Activated T-cell treated with anti-CD3 and anti-CD28 coated beads, Interleukin-2, amount 50 U/mL, for 24 hours (primary cell): ENCODE results near the gene CLCA2.
A peak's percentile ranks its signal among the peaks of the same experiment; 100 is the strongest.

ENCODE experiments used
- DNase-seq: peaks from one replicate; pipeline ENCODE4 v3.0.0-alpha.2; 2020
- H3K27ac Mint-ChIP-seq: 2 replicates; pipeline ENCODE4 v1.8.0; 2020; ENCODE audit warnings: mild to moderate bottlenecking, mixed read lengths
- H3K27me3 Mint-ChIP-seq: 2 replicates; pipeline ENCODE4 v1.8.0; 2020; ENCODE audit warnings: mixed read lengths
- H3K36me3 Mint-ChIP-seq: 2 replicates; pipeline ENCODE4 v1.8.0; 2020; ENCODE audit warnings: low read depth, mixed read lengths
- H3K4me1 Mint-ChIP-seq: 2 replicates; pipeline ENCODE4 v1.8.0; 2020; ENCODE audit warnings: low read depth, mixed read lengths
- H3K4me3 Mint-ChIP-seq: 2 replicates; pipeline ENCODE4 v1.8.0; 2020; ENCODE audit warnings: mild to moderate bottlenecking, moderate library complexity, mixed read lengths
- H3K9me3 Mint-ChIP-seq: 2 replicates; pipeline ENCODE4 v1.8.0; 2020; ENCODE audit warnings: mixed read lengths

CLCA2 gene

GRCh38 chr1:86423873-86424272 lies at the start of gene CLCA2:
TSS of gene CLCA2 (plus strand) at chr1:86424171. CDS start at chr1:86424248, 77 bp downstream.
- no peaks in the 10 kb centered on the region for H3K9me3 Mint-ChIP-seq
- peaks cover 4% of the 10 kb centered on the region for H3K4me1 Mint-ChIP-seq
- no peak within 1 kb of the TSS for H3K27ac Mint-ChIP-seq
- no peaks in the 10 kb centered on the region for H3K36me3 Mint-ChIP-seq
- H3K27me3 Mint-ChIP-seq: peaks cover 8% of the 10 kb centered on the region
- DNase-seq: no peak
- H3K4me3 Mint-ChIP-seq: no peak within 1 kb of the TSS

- H3K27ac Mint-ChIP-seq: no peak overlapping the region
- H3K36me3 Mint-ChIP-seq: peaks cover 49% of the 10 kb centered on the region
- H3K4me3 Mint-ChIP-seq: no peak overlapping the region
- H3K27me3 Mint-ChIP-seq: no peaks in the 10 kb centered on the region
- no peak for DNase-seq
- H3K4me1 Mint-ChIP-seq: peaks cover 8% of the 10 kb centered on the region
- H3K9me3 Mint-ChIP-seq: no peaks in the 10 kb centered on the region
Observed at GRCh38 chr1:86375688-86376087, 48.3 kb upstream of the CLCA2 start.

- H3K4me1 Mint-ChIP-seq: peaks cover 7% of the 10 kb centered on the region
- DNase-seq: no peak
- H3K4me3 Mint-ChIP-seq: no peak overlapping the region
- peaks cover 46% of the 10 kb centered on the region for H3K36me3 Mint-ChIP-seq
- no peaks in the 10 kb centered on the region for H3K9me3 Mint-ChIP-seq
- H3K27ac Mint-ChIP-seq: no peak overlapping the region
- H3K27me3 Mint-ChIP-seq: no peaks in the 10 kb centered on the region
Observed at GRCh38 chr1:86377341-86377740, 46.6 kb upstream of the CLCA2 start.

- Mint-ChIP-seq H3K4me1 (peaks cover 14% of the 10 kb centered on the region), H3K9me3 (no peaks in the 10 kb centered on the region), H3K4me3 (no peak overlapping the region), H3K27me3 (no peaks in the 10 kb centered on the region), H3K27ac (no peak overlapping the region), H3K36me3 (peaks cover 41% of the 10 kb centered on the region)
- no peak for DNase-seq
Observed at GRCh38 chr1:86378813-86379212, 45.2 kb upstream of the CLCA2 start.

GRCh38 chr1:86380257-86380861 lies 43.6 kb upstream of the CLCA2 start:
- H3K27ac Mint-ChIP-seq: no peak overlapping the region
- peaks cover 30% of the 10 kb centered on the region for H3K36me3 Mint-ChIP-seq

GRCh38 chr1:86381223-86381622 lies 42.7 kb upstream of the CLCA2 start:
- H3K9me3 Mint-ChIP-seq: no peaks in the 10 kb centered on the region
- peaks cover 14% of the 10 kb centered on the region for H3K4me1 Mint-ChIP-seq
- no peaks in the 10 kb centered on the region for H3K27me3 Mint-ChIP-seq
- peaks cover 27% of the 10 kb centered on the region for H3K36me3 Mint-ChIP-seq
- H3K4me3 Mint-ChIP-seq: no peak overlapping the region
- DNase-seq: no peak
- H3K27ac Mint-ChIP-seq: no peak overlapping the region

More at GRCh38 chr1:86380257-86380861, 43.6 kb upstream of the CLCA2 start:
- DNase-seq: no peak
- no peak overlapping the region for H3K4me3 Mint-ChIP-seq
- no peaks in the 10 kb centered on the region for H3K9me3 Mint-ChIP-seq
- H3K4me1 Mint-ChIP-seq: peaks cover 14% of the 10 kb centered on the region
- no peaks in the 10 kb centered on the region for H3K27me3 Mint-ChIP-seq

GRCh38 chr1:86382878-86383277 lies 41.1 kb upstream of the CLCA2 start:
- H3K36me3 Mint-ChIP-seq: peaks cover 10% of the 10 kb centered on the region
- DNase-seq: no peak
- peak overlapping the region; percentile 52 for H3K27ac Mint-ChIP-seq
- H3K4me3 Mint-ChIP-seq: peak overlapping the region; percentile 57
- no peaks in the 10 kb centered on the region for H3K9me3 Mint-ChIP-seq
- H3K4me1 Mint-ChIP-seq: peaks cover 16% of the 10 kb centered on the region
- H3K27me3 Mint-ChIP-seq: no peaks in the 10 kb centered on the region

- H3K36me3 Mint-ChIP-seq: peaks cover 11% of the 10 kb centered on the region
- no peak for DNase-seq
- peaks cover 4% of the 10 kb centered on the region for H3K9me3 Mint-ChIP-seq
- H3K4me3 Mint-ChIP-seq: no peak overlapping the region
- H3K27ac Mint-ChIP-seq: no peak overlapping the region
- no peaks in the 10 kb centered on the region for H3K27me3 Mint-ChIP-seq
- peaks cover 46% of the 10 kb centered on the region for H3K4me1 Mint-ChIP-seq
Observed at GRCh38 chr1:86387916-86388627, 35.9 kb upstream of the CLCA2 start.

- Mint-ChIP-seq H3K4me3 (no peak overlapping the region), H3K27me3 (no peaks in the 10 kb centered on the region), H3K27ac (peak overlapping the region; percentile 80), H3K9me3 (peaks cover 4% of the 10 kb centered on the region), H3K4me1 (peaks cover 50% of the 10 kb centered on the region), H3K36me3 (peaks cover 15% of the 10 kb centered on the region)
- DNase-seq: no peak
Observed at GRCh38 chr1:86388777-86389176, 35.2 kb upstream of the CLCA2 start.

GRCh38 chr1:86389307-86389706 lies 34.7 kb upstream of the CLCA2 start:
- DNase-seq: no peak
- H3K9me3 Mint-ChIP-seq: peaks cover 4% of the 10 kb centered on the region
- peak overlapping the region; percentile 66 for H3K4me3 Mint-ChIP-seq
- peaks cover 16% of the 10 kb centered on the region for H3K36me3 Mint-ChIP-seq
- H3K27me3 Mint-ChIP-seq: no peaks in the 10 kb centered on the region
- H3K4me1 Mint-ChIP-seq: peaks cover 54% of the 10 kb centered on the region
- peak overlapping the region; percentile 80 for H3K27ac Mint-ChIP-seq

- peaks cover 68% of the 10 kb centered on the region for H3K4me1 Mint-ChIP-seq
- H3K36me3 Mint-ChIP-seq: peaks cover 21% of the 10 kb centered on the region
- H3K4me3 Mint-ChIP-seq: peak overlapping the region; percentile 95
- DNase-seq: no peak
- peaks cover 4% of the 10 kb centered on the region for H3K9me3 Mint-ChIP-seq
- no peaks in the 10 kb centered on the region for H3K27me3 Mint-ChIP-seq
- H3K27ac Mint-ChIP-seq: peak overlapping the region; percentile 58
Observed at GRCh38 chr1:86394416-86394815, 29.6 kb upstream of the CLCA2 start.

- peak; percentile 91 for DNase-seq
- Mint-ChIP-seq H3K36me3 (peaks cover 18% of the 10 kb centered on the region), H3K27me3 (no peaks in the 10 kb centered on the region), H3K4me1 (peaks cover 55% of the 10 kb centered on the region), H3K4me3 (peak within 1 kb of the TSS; percentile 95), H3K27ac (peak within 1 kb of the TSS; percentile 98), H3K9me3 (peaks cover 4% of the 10 kb centered on the region)
Observed at GRCh38 chr1:86395751-86396497, 28.0 kb upstream of the CLCA2 start, which contains the start of gene ODF2L. TSS of gene ODF2L (minus strand) at chr1:86396323. CDS start at chr1:86387027, 9,296 bp downstream.

GRCh38 chr1:86396498-86396890 lies 27.5 kb upstream of the CLCA2 start:
- Mint-ChIP-seq H3K27ac (peak overlapping the region; percentile 98), H3K36me3 (peaks cover 13% of the 10 kb centered on the region), H3K4me1 (peaks cover 49% of the 10 kb centered on the region), H3K4me3 (peak overlapping the region; percentile 95), H3K9me3 (peaks cover under 1% of the 10 kb centered on the region), H3K27me3 (no peaks in the 10 kb centered on the region)
- DNase-seq: no peak

- H3K9me3 Mint-ChIP-seq: no peaks in the 10 kb centered on the region
- no peak for DNase-seq
- H3K4me3 Mint-ChIP-seq: no peak overlapping the region
- no peaks in the 10 kb centered on the region for H3K27me3 Mint-ChIP-seq
- H3K27ac Mint-ChIP-seq: no peak overlapping the region
- no peaks in the 10 kb centered on the region for H3K4me1 Mint-ChIP-seq
- H3K36me3 Mint-ChIP-seq: no peaks in the 10 kb centered on the region
Observed at GRCh38 chr1:86409416-86410021, 14.5 kb upstream of the CLCA2 start.
